ENCODE measurements around the gene PRKCH.

- TF ChIP-seq, protein P1, sequence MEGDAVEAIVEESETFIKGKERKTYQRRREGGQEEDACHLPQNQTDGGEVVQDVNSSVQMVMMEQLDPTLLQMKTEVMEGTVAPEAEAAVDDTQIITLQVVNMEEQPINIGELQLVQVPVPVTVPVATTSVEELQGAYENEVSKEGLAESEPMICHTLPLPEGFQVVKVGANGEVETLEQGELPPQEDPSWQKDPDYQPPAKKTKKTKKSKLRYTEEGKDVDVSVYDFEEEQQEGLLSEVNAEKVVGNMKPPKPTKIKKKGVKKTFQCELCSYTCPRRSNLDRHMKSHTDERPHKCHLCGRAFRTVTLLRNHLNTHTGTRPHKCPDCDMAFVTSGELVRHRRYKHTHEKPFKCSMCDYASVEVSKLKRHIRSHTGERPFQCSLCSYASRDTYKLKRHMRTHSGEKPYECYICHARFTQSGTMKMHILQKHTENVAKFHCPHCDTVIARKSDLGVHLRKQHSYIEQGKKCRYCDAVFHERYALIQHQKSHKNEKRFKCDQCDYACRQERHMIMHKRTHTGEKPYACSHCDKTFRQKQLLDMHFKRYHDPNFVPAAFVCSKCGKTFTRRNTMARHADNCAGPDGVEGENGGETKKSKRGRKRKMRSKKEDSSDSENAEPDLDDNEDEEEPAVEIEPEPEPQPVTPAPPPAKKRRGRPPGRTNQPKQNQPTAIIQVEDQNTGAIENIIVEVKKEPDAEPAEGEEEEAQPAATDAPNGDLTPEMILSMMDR (IDR thresholded peaks at IDR 0.05), result no peak
- no peak for TF ChIP-seq POLR2A (IDR thresholded peaks at IDR 0.05)
These were observed 243.3 kb downstream of the PRKCH start for GRCh38 chr14:61564618-61565091.

Measured in body of pancreas (tissue), 4 donors.